Measurements from ENCODE around the gene MMP10. TPM values are rescaled to one million over a fixed set of nuclear protein-coding genes. Genes with fewer than 3 reads are reported as not detected.
A peak's percentile ranks its signal among the peaks of the same experiment; 100 is the strongest.
"Not testable (repeated sequence)": the region's sequence is repeated elsewhere in the genome, so short reads cannot be mapped to it uniquely, and the experiment has no call there.

MMP10 gene
- total RNA-seq, 1 donor from 2014 or later, result not detected

- TF ChIP-seq, protein P1, sequence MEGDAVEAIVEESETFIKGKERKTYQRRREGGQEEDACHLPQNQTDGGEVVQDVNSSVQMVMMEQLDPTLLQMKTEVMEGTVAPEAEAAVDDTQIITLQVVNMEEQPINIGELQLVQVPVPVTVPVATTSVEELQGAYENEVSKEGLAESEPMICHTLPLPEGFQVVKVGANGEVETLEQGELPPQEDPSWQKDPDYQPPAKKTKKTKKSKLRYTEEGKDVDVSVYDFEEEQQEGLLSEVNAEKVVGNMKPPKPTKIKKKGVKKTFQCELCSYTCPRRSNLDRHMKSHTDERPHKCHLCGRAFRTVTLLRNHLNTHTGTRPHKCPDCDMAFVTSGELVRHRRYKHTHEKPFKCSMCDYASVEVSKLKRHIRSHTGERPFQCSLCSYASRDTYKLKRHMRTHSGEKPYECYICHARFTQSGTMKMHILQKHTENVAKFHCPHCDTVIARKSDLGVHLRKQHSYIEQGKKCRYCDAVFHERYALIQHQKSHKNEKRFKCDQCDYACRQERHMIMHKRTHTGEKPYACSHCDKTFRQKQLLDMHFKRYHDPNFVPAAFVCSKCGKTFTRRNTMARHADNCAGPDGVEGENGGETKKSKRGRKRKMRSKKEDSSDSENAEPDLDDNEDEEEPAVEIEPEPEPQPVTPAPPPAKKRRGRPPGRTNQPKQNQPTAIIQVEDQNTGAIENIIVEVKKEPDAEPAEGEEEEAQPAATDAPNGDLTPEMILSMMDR (conservative IDR thresholded peaks at IDR 0.05), result no peak
- no peaks in the 10 kb centered on the region for H3K36me3 Mint-ChIP-seq (ENCODE audit: low read depth)
- no peak for DNase-seq (ENCODE audit: low read depth, low spot score)
- H3K27ac Mint-ChIP-seq (ENCODE audit: unreplicated experiment), result no peak overlapping the region
- H3K4me1 Mint-ChIP-seq, result peaks cover 5% of the 10 kb centered on the region
- H3K4me3 Mint-ChIP-seq, result no peak overlapping the region
- no peaks in the 10 kb centered on the region for H3K9me3 Mint-ChIP-seq
- no peaks in the 10 kb centered on the region for H3K27me3 Mint-ChIP-seq (ENCODE audit: low read depth)
These were observed 19.9 kb downstream of the MMP10 start for GRCh38 chr11:102760344-102761035.

DNA sequence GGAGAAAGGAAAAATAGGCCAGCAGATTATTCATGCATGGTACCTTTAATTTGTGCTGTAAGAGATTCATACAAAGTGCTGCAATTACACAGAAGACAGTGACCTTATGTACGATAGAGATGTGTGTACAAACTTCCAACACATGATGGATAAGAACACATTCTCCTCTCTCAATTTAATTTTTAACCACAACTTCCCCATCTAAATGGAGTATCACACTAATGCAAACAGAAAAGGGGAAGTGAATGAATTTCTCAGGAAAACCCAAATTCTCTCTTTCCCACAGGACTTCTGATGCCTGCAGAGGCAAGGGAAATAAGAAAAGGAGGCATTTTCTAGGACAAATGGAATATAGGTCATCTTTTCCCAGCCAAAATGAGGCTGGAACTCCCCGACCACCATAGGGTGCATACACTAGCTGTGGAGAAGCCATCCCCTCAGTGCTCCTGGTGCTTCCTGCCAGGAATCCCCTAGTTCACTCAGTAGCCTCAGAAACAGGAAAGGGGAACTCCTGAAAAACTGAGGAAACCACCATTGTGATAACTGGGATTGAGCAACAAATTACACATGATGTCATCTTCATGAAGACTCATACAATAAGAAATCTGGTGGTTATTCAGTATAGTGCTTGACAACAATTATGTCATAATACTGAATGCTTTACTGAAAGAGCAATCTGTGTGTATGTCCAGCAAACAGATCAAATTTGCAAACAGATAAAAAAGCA, 22.4 kb downstream of the MMP10 start:
- H3K9me3 Mint-ChIP-seq, result no peaks in the 10 kb centered on the region
- H3K27ac Mint-ChIP-seq (ENCODE audit: unreplicated experiment), result no peak overlapping the region
- H3K36me3 Mint-ChIP-seq (ENCODE audit: low read depth), result no peaks in the 10 kb centered on the region
- no peaks in the 10 kb centered on the region for H3K27me3 Mint-ChIP-seq (ENCODE audit: low read depth)
- TF ChIP-seq, protein P1 (conservative IDR thresholded peaks at IDR 0.05), result no peak
- H3K4me3 Mint-ChIP-seq, result no peak overlapping the region
- H3K4me1 Mint-ChIP-seq, result peaks cover 5% of the 10 kb centered on the region
- DNase-seq (ENCODE audit: low read depth, low spot score), result no peak

GRCh38 chr11:102753267-102753666, 27.2 kb downstream of the MMP10 start:
- DNase-seq (ENCODE audit: low read depth, low spot score), result no peak
- Mint-ChIP-seq H3K36me3 (ENCODE audit: low read depth) (no peaks in the 10 kb centered on the region), H3K27ac (ENCODE audit: unreplicated experiment) (no peak overlapping the region), H3K4me1 (no peaks in the 10 kb centered on the region), H3K4me3 (no peak overlapping the region), H3K27me3 (ENCODE audit: low read depth) (no peaks in the 10 kb centered on the region), H3K9me3 (no peaks in the 10 kb centered on the region)
- TF ChIP-seq, protein P1 (conservative IDR thresholded peaks at IDR 0.05), result no peak

GRCh38 chr11:102751673-102752072, 28.8 kb downstream of the MMP10 start:
- H3K36me3 Mint-ChIP-seq (ENCODE audit: low read depth), result peaks cover 2% of the 10 kb centered on the region

DNA sequence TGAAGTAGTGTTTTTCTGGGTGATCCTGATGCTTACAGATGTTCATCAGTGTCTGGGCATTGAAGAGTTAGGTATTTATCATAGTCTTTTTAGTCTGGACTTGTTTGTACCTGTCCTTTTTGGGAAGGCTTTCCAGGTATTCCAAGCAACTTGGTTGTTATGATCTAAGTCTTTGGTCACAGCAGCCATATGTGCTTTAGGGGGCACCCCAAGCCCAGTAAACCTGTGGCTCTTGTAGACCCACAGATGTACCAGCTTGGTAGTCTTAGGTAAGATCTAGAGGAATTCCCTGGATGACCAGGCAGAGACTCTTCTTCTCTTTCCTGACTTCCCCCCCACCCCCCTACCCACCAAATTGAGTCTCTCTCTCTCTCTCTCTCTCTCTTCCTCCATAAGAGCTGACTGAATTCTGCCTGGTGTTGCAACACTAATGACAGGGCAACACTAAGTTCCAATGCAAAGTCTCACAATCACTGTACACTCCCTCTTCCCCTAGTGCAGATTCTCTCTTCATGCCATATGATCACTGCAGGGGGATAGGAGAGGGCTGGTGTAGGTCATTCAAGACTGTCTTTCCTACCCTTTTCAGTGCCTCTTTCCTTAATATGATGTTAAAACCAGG, 31.2 kb downstream of the MMP10 start:
- no peak for DNase-seq (ENCODE audit: low read depth, low spot score)
- H3K9me3 Mint-ChIP-seq, result peaks cover 5% of the 10 kb centered on the region
- H3K4me1 Mint-ChIP-seq, result peaks cover 8% of the 10 kb centered on the region
- H3K36me3 Mint-ChIP-seq (ENCODE audit: low read depth), result peaks cover 2% of the 10 kb centered on the region
- H3K27ac Mint-ChIP-seq (ENCODE audit: unreplicated experiment), result peak overlapping the region; percentile 72
- no peak overlapping the region for H3K4me3 Mint-ChIP-seq
- H3K27me3 Mint-ChIP-seq (ENCODE audit: low read depth), result no peaks in the 10 kb centered on the region
- TF ChIP-seq, protein P1 (conservative IDR thresholded peaks at IDR 0.05), result no peak

More at GRCh38 chr11:102751673-102752072, 28.8 kb downstream of the MMP10 start:
- no peak for DNase-seq (ENCODE audit: low read depth, low spot score)
- Mint-ChIP-seq H3K27me3 (ENCODE audit: low read depth) (no peaks in the 10 kb centered on the region), H3K27ac (ENCODE audit: unreplicated experiment) (no peak overlapping the region), H3K4me3 (no peak overlapping the region), H3K9me3 (peaks cover 5% of the 10 kb centered on the region), H3K4me1 (peaks cover 8% of the 10 kb centered on the region)
- TF ChIP-seq, protein P1 (conservative IDR thresholded peaks at IDR 0.05), result no peak

DNA sequence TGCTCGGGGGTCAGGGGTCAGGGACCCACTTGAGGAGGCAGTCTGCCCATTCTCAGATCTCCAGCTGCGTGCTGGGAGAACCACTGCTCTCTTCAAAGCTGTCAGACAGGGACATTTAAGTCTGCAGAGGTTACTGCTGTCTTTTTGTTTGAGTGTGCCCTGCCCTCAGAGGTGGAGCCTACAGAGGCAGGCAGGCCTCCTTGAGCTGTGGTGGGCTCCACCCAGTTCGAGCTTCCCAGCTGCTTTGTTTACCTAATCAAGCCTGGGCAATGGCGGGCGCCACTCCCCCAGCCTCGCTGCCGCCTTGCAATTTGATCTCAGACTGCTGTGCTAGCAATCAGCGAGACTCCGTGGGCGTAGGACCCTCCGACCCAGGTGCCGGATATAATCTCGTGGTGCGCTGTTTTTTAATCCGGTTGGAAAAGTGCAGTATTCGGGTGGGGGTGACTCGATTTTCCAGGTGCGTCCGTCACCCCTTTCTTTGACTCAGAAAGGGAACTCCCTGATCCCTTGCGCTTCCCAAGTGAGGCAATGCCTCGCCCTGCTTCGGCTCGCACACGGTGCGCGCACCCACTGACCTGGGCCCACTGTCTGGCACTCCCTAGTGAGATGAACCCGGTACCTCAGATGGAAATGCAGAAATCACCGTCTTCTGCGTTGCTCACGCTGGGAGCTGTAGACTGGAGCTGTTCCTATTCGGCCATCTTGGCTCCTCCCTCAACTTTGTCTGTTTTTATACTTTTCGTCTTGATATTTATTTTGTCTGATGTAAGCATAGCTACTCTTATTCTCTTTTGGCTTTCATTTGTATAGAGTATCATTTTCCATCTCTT, 33.5 kb downstream of the MMP10 start:
- not testable (repeated sequence) for H3K36me3 Mint-ChIP-seq (ENCODE audit: low read depth); DNase-seq (ENCODE audit: low read depth, low spot score); H3K27me3 Mint-ChIP-seq (ENCODE audit: low read depth); H3K9me3 Mint-ChIP-seq; H3K4me1 Mint-ChIP-seq
- peak overlapping the region; percentile 89 for H3K27ac Mint-ChIP-seq (ENCODE audit: unreplicated experiment)
- peak overlapping the region; percentile 81 for H3K4me3 Mint-ChIP-seq
